Measurements from ENCODE around the gene KLF7. TPM values are rescaled to one million over a fixed set of nuclear protein-coding genes. Genes with fewer than 3 reads are reported as not detected.

Gene KLF7
- polyA plus RNA-seq, 3 donors, result 9.4 to 40.7 (median 10.3) TPM

DNA sequence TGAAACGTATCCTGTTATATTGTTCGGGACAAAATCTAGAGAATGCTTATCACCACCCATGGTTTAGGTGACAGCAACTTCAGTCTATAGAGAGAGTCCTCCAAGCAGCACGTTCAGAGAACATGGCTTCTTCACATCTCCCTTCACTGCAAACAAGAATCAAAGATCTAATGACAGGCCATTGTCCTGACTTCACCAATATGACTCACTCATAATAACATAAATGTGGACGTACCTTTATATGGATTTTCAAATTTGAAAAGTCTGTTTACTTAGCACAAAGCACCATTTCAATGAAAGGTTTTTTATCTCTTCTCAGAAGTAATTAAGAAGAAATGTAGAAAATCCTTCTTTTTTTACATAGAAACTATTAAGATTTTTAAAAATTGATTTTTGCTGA lies 46.7 kb downstream of the KLF7 start:
- Mint-ChIP-seq H3K4me1 (peaks cover 27% of the 10 kb centered on the region), H3K36me3 (peaks cover 61 to 71% of the 10 kb centered on the region in 2 donors), H3K9me3 (no peaks in the 10 kb centered on the region), H3K4me3 (no peak overlapping the region), H3K27ac (no peak overlapping the region), H3K27me3 (ENCODE audit: low read depth in 3 of 3) (peaks cover 0 to 1% (median 1%) of the 10 kb centered on the region in 3 donors)
- no peak overlapping the region for H3K9ac ChIP-seq (ENCODE audit: insufficient read depth, low read length, poor library complexity, severe bottlenecking)
- no peak overlapping the region for H3K27ac ChIP-seq (ENCODE audit: low read depth in 1 of 2, low read length in 2 of 2)
- no peak overlapping the region for H3K4me2 ChIP-seq (replicated peaks; ENCODE audit: extremely low read depth, low read length, poor library complexity, severe bottlenecking)
- WGBS (ENCODE audit: insufficient coverage), result 87% methylated on average over 3 of the region's 4 CpGs
- no peak overlapping the region for H3K4me3 ChIP-seq (replicated peaks in 1 of 3; ENCODE audit: low read depth in 2 of 3, low read length in 3 of 3)
- H2AFZ ChIP-seq (ENCODE audit: insufficient read depth, low read depth, low read length, poor library complexity, severe bottlenecking), result no peak overlapping the region
- H3K9me3 ChIP-seq (replicated peaks in 1 of 2; ENCODE audit: control insufficient read depth in 1 of 2, insufficient read depth in 1 of 2, low read length in 2 of 2), result no peaks in the 10 kb centered on the region
- peaks cover 99% of the 10 kb centered on the region for H3K79me2 ChIP-seq (ENCODE audit: insufficient read depth, low read length)
- peaks cover 4 to 9% of the 10 kb centered on the region in 2 donors for H3K4me1 ChIP-seq (ENCODE audit: control insufficient read depth in 1 of 2, insufficient read depth in 2 of 2, low read length in 2 of 2)
- peaks cover 15 to 79% of the 10 kb centered on the region in 2 donors for H3K36me3 ChIP-seq (replicated peaks in 1 of 2; ENCODE audit: control insufficient read depth in 1 of 2, insufficient read depth in 2 of 2, low read length in 2 of 2)
- no peak for DNase-seq
- intact Hi-C loops (cut with micrococcal nuclease), result no loop called here
- H4K20me1 ChIP-seq (ENCODE audit: insufficient read depth, low read length), result peaks cover 96% of the 10 kb centered on the region
- no peaks in the 10 kb centered on the region for H3K27me3 ChIP-seq (ENCODE audit: control insufficient read depth in 2 of 2, insufficient read depth in 2 of 2, low read length in 2 of 2)
- TF ChIP-seq, protein P1, sequence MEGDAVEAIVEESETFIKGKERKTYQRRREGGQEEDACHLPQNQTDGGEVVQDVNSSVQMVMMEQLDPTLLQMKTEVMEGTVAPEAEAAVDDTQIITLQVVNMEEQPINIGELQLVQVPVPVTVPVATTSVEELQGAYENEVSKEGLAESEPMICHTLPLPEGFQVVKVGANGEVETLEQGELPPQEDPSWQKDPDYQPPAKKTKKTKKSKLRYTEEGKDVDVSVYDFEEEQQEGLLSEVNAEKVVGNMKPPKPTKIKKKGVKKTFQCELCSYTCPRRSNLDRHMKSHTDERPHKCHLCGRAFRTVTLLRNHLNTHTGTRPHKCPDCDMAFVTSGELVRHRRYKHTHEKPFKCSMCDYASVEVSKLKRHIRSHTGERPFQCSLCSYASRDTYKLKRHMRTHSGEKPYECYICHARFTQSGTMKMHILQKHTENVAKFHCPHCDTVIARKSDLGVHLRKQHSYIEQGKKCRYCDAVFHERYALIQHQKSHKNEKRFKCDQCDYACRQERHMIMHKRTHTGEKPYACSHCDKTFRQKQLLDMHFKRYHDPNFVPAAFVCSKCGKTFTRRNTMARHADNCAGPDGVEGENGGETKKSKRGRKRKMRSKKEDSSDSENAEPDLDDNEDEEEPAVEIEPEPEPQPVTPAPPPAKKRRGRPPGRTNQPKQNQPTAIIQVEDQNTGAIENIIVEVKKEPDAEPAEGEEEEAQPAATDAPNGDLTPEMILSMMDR (IDR thresholded peaks at IDR 0.05), result no peak

DNA sequence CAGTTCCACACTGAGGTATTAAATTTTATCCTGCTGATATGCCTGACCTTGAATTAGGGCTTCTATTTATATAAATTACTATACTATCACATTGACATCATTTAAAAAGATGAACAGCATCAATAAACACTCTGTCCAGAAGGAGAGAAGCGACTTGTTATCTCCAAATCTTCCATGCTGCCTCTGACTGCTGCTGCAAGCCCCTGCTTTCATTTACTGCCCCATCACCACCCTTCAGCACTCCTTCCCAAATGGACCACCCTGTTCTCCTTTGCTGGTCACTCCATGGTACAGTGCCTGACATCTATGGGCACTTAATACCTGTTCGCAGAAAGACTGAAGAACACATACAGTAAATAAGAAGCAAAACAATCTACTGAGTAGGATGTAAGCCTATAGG lies 48.1 kb downstream of the KLF7 start:
- H3K9me3 ChIP-seq (replicated peaks in 1 of 2; ENCODE audit: control insufficient read depth in 1 of 2, insufficient read depth in 1 of 2, low read length in 2 of 2), result no peaks in the 10 kb centered on the region
- no peak overlapping the region for H2AFZ ChIP-seq (ENCODE audit: insufficient read depth, low read depth, low read length, poor library complexity, severe bottlenecking)
- intact Hi-C loops (cut with micrococcal nuclease), result no loop called here
- no peak overlapping the region for H3K4me3 ChIP-seq (replicated peaks in 1 of 3; ENCODE audit: low read depth in 2 of 3, low read length in 3 of 3)
- peaks cover 89% of the 10 kb centered on the region for H3K79me2 ChIP-seq (ENCODE audit: insufficient read depth, low read length)
- Mint-ChIP-seq H3K27ac (peak overlapping the region in 3 of 7 donors; percentile 1 to 82 (median 62)), H3K4me1 (peaks cover 18% of the 10 kb centered on the region), H3K27me3 (ENCODE audit: low read depth in 3 of 3) (peaks cover 0 to 3% (median 1%) of the 10 kb centered on the region in 3 donors), H3K9me3 (no peaks in the 10 kb centered on the region), H3K36me3 (peaks cover 59 to 64% of the 10 kb centered on the region in 2 donors), H3K4me3 (no peak overlapping the region)
- DNase-seq, result no peak
- H4K20me1 ChIP-seq (ENCODE audit: insufficient read depth, low read length), result peaks cover 96% of the 10 kb centered on the region
- no peak overlapping the region for H3K9ac ChIP-seq (ENCODE audit: insufficient read depth, low read length, poor library complexity, severe bottlenecking)
- no peaks in the 10 kb centered on the region for H3K27me3 ChIP-seq (ENCODE audit: control insufficient read depth in 2 of 2, insufficient read depth in 2 of 2, low read length in 2 of 2)
- H3K27ac ChIP-seq (ENCODE audit: low read depth in 1 of 2, low read length in 2 of 2), result no peak overlapping the region
- H3K36me3 ChIP-seq (replicated peaks in 1 of 2; ENCODE audit: control insufficient read depth in 1 of 2, insufficient read depth in 2 of 2, low read length in 2 of 2), result peaks cover 7 to 77% of the 10 kb centered on the region in 2 donors
- no peak overlapping the region for H3K4me2 ChIP-seq (replicated peaks; ENCODE audit: extremely low read depth, low read length, poor library complexity, severe bottlenecking)
- WGBS (ENCODE audit: insufficient coverage), result 80% methylated on average over 1 of the region's 2 CpGs
- H3K4me1 ChIP-seq (ENCODE audit: control insufficient read depth in 1 of 2, insufficient read depth in 2 of 2, low read length in 2 of 2), result peaks cover 0 to under 1% of the 10 kb centered on the region in 2 donors
- TF ChIP-seq, protein P1 (IDR thresholded peaks at IDR 0.05), result no peak

All from CD14-positive monocyte (primary cell).